HG03565 (cell line): ENCODE data around the gene TSEN54.
"Not testable (repeated sequence)": the region's sequence is repeated elsewhere in the genome, so short reads cannot be mapped to it uniquely, and the experiment has no call there.

ENCODE experiments used
- ATAC-seq: cut with Tn5 transposase; IDR thresholded peaks from one replicate; pipeline ENCODE4 v1.9.1; 2021; ENCODE audit warnings: mild to moderate bottlenecking, moderate library complexity; ENCODE audit not compliant: unreplicated experiment

The TSEN54 gene

DNA sequence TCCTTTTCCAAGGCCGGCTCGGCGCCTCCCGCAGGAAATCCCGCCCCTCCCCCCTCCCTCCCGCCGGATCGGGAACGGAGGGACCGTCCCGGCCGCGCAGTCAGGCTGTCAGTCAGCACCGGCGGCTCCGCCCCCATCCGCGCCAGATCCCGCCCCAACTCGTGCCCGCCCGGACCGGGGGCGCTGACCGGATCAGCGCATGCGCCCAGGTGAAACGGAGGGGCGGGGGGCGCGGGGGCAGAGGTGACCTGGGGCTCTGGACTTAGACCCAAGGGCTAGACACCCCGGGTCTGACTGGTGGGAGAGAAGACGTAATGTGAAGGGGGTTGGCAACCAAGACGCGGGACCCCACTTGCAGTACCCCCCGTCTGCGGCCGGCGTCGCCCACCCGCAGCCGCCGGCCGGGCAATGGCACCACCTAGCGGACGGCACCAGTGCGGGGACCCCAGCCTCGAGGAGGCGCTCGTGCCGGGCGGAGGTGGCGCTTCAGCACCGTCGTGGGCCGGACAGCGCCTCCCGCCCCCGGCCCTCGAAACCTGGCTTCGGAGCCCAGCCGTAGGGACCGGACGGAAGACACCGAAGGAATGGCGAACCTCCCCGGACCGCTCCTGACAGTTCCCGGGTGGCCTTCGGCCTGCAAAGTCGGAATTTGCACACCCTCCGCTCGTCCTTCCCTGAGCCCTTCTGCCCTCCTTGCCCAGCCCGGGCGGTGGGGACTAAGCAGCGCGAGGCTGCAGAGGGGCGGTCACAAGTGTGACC lies 653 bp upstream of the TSEN54 start, which contains the start of gene CASKIN2:
CASKIN2 (minus strand) TSS at position 42 of the 759 bp plus-strand sequence. CDS start 1,733 bp downstream, outside the sequence.
- peak; percentile 27 for ATAC-seq

- peak; percentile 8 for ATAC-seq
Observed at GRCh38 chr17:75516619-75517296, 430 bp downstream of the TSEN54 start.

- no peak for ATAC-seq
Observed at GRCh38 chr17:75517297-75517865, 1.1 kb downstream of the TSEN54 start.

DNA sequence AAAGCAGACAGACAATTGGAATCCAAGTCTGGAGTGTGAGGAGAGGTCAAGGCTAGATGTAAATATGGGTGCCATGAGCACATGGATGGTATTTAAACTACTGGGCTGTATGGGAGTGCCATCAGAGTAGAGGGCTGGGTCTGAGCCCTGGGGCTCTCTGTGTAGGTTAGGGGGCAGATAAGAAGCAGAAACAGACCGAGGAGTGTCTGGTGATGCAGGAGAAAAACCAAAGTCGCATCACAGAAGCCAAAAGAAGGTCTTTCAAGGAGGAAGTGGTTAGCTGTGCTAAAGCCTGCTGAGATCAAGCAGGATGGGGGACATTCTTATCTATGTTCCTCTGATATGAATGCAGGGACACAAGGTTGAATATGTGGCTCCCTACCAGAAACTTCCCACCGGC lies 1.9 kb downstream of the TSEN54 start:
- ATAC-seq = no peak

DNA sequence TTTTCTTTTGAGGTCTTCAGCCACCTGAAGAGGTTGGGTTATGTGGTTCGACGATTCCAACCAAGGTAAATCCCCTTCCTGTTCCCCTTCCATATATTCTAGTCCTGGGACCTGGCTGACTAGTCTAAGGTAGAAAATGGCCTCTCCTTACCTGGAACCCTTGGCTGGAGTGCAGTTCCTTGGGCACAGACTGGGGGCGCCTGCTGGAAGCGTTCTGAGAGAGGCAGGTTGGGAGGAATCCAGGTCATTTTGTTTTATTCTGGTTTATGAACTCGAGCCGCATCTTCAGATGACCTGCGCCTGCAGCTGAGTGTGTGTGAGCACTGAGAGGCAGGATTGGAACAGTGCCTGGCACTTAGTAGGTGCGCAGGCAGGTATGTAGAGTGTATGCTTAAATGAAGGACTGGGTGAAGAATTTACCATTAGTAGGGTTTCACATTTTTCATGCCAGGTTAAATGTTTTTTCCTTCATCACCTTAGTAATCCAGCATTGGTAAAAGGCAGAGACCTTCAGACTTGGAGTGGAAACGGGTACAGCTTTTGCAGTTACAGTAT lies 2.7 kb downstream of the TSEN54 start:
- ATAC-seq = no peak

GRCh38 chr17:75520413-75520812 lies 4.1 kb downstream of the TSEN54 start:
- not testable (repeated sequence) for ATAC-seq

GRCh38 chr17:75521290-75521689 lies 5.0 kb downstream of the TSEN54 start:
- no peak for ATAC-seq

- ATAC-seq = no peak
Observed at GRCh38 chr17:75521951-75522727, 5.8 kb downstream of the TSEN54 start.

GRCh38 chr17:75523647-75524046 lies 7.3 kb downstream of the TSEN54 start:
- no peak for ATAC-seq

- no peak for ATAC-seq
Observed at GRCh38 chr17:75524269-75524969, 8.1 kb downstream of the TSEN54 start.

DNA sequence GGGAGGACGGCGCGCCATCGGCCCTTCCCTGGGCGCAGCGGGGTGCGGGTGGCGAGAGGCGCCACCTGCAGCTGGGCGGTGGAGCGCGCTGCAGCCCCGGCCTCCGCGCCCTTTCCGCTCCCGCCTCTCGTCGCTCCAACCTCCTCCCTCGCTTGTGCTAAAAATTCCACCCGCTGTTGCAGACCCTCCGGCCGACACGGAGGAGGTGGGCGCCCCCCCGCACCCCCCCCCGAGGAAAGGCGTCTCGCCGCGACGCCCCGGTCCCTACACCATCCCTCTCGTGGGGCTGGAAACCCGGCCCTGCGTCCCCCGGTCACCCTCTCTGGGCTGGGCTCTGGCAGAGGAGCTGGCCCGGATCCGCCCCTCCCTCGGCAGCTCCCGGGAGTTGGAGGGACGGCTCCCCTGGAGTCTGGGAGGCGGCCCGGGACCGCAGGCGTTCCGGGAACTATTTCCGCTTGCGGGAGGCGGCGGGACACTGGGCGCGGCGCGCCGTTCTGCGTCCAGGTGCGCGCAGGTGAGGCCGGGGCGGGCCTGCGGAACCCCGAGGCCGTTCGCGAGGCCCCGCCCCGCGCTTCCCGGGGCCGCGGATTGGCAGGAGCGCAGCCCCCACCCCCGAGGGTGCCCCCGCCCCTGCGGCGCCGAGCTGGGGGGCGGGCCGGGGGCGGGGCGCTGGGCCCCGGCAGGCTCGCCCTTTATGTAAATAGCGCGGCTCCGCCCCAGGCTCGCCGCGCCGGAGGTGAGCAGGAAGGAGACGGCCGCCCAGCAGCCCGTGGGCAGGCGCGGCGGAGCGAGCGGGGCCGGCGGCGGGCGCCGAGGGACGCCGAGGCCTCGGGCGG lies 8.9 kb downstream of the TSEN54 start, which contains the start of gene LLGL2:
LLGL2 (plus strand) TSS at position 728 of the 836 bp plus-strand sequence. CDS start 17,730 bp downstream, outside the sequence.
- ATAC-seq = peak; percentile 74

- ATAC-seq = no peak
Observed at GRCh38 chr17:75525806-75526554, 9.7 kb downstream of the TSEN54 start.

DNA sequence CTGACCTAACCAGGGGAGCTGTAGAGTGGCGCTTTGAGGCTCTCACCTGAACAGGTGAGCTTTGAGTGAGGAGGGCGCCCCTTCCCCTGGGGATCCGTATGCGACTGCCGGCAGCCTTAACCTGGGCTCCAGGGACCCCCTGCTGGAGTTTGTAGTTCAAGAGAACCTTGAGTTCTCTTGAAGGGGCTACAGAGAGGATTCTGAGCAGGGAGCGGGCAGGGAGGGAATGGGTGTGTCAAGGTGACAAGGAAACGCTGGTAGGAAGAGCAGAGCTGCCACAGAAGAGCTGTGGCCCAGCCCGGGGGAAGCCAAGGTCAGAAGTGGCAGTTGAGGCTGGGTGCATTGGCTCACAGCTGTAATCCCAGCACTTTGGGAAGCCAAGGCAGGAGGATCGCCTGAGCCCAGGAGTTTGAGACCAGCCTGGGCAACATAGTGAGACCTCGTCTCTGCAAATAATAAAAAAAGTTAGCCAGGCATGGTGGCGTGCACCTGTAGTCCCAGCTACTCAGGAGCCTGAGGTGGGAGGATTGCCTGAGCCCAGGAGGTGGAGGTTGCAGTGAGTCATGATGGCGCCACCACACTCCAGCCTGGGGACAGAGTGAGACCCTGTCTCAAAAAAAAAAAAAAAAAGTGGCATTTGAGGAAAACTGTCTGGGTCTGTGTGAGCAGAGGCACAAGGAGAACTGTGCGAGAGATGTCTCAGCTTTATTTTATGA lies 10.4 kb downstream of the TSEN54 start:
- no peak for ATAC-seq

- no peak for ATAC-seq
Observed at GRCh38 chr17:75530837-75531720, 14.8 kb downstream of the TSEN54 start.

GRCh38 chr17:75531721-75532072 lies 15.4 kb downstream of the TSEN54 start:
- ATAC-seq = no peak

DNA sequence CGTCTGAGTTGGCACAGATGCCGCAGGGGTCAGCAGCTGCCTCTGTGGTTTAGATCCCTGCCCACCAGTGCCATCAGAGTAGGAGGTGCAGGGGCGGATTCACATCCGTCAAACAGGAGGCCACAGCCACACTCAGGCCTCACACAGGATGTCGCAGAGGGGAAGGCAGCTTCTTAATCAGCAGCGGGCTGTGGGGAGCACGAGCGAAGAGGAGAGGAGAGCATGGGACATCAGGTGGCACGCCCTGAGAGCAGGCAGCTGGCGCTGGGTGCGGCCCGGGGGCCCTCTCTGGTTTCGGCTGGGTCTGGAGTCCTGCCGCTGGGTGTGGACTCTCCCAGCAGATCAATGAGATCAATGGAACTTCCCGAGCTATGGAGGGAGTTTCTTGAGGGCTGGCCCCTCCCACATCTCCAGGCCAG lies 18.8 kb downstream of the TSEN54 start:
- ATAC-seq = no peak

DNA sequence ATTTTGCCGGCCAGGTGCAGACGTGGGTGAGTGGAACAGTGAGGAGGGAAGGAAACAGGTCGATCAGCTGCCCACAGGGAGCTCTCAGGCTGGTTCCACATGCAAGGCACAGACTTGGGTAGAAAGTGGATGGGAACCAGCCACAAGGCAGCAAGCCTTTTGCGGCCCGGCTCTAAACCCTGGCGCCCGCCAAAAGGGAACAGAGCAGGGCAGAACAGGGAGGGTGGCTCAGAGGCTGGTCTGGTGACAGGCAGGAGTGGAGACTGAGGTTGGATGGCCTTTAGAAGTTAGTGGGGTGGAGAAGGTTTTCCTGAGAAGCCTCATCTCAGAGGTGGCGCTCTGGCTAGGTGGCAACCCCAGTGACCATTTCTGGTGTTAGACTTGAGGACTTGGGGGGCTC lies 19.5 kb downstream of the TSEN54 start:
- ATAC-seq = no peak
